Omental fat pad (tissue), 4 donors: ENCODE results near the gene BNIP5. TPM values are rescaled to one million over a fixed set of nuclear protein-coding genes. Genes with fewer than 3 reads are reported as not detected.

Experiments used
- ATAC-seq: fragments of 150-250 bp; one replicate; pipeline ENCODE4 v1.9.1; 2016; ENCODE audit warnings: mild to moderate bottlenecking, moderate library complexity; ENCODE audit not compliant: low FRiP score
- DNase-seq: peaks from one replicate; pipeline ENCODE4 v3.0.0-alpha.2; 2019; ENCODE audit warnings: low spot score
- CTCF ChIP-seq, 3 donors: fragments of 450-650 bp; IDR thresholded peaks; one replicate each; pipeline ENCODE4 v1.5.1; 2016 to 2017; ENCODE audit warnings: antibody characterized with exemption in 3 of 3, mild to moderate bottlenecking in 3 of 3, moderate library complexity in 2 of 3
- total RNA-seq, 4 donors: library from RNA; depleted of rRNA; stranded (reverse); fragments of >200 nt; gene quantifications; one replicate each; pipeline ENCODE4 v1.1.0, GENCODE V29; 2016

Gene BNIP5
- total RNA-seq, 4 donors from 2014 or later: not detected

- DNase-seq: no peak
- TF ChIP-seq CTCF (IDR thresholded peaks at IDR 0.05): no peak
- ATAC-seq: no peak
These were observed 1.7 kb downstream of the BNIP5 start for GRCh38 chr6:36334832-36335459.

GRCh38 chr6:36333931-36334725 is 2.6 kb downstream of the BNIP5 start:
- ATAC-seq (no peak), DNase-seq (no peak)
- no peak for TF ChIP-seq CTCF (IDR thresholded peaks at IDR 0.05)

- no peak for DNase-seq
- no peak for TF ChIP-seq CTCF (IDR thresholded peaks at IDR 0.05)
These were observed 3.4 kb downstream of the BNIP5 start for GRCh38 chr6:36333171-36333895.

GRCh38 chr6:36331381-36331780 is 5.3 kb downstream of the BNIP5 start:
- no peak for DNase-seq
- ATAC-seq: no peak
- TF ChIP-seq CTCF (IDR thresholded peaks at IDR 0.05): no peak

More at GRCh38 chr6:36333171-36333895, 3.4 kb downstream of the BNIP5 start:
- ATAC-seq: no peak

- no peak for DNase-seq
- TF ChIP-seq CTCF (IDR thresholded peaks at IDR 0.05): no peak
- no peak for ATAC-seq
These were observed 6.3 kb downstream of the BNIP5 start for GRCh38 chr6:36330366-36330765.

- no peak for DNase-seq
- TF ChIP-seq CTCF (IDR thresholded peaks at IDR 0.05): no peak
- ATAC-seq: no peak
These were observed 6.8 kb downstream of the BNIP5 start for GRCh38 chr6:36329798-36330291.
